GM19468 (cell line): ENCODE measurements around the gene TLCD1.

Experiments
- ATAC-seq: cut with Tn5 transposase; IDR thresholded peaks from one replicate; pipeline ENCODE4 v1.9.1; 2021; ENCODE audit warnings: mild to moderate bottlenecking, moderate library complexity, moderate number of reproducible peaks; ENCODE audit not compliant: unreplicated experiment; ENCODE audit errors: extremely low read depth

Gene TLCD1

GRCh38 chr17:28715217-28715616 is 10.8 kb downstream of the TLCD1 start:
- no peak for ATAC-seq

GRCh38 chr17:28714281-28714680 is 11.8 kb downstream of the TLCD1 start:
- no peak for ATAC-seq

GRCh38 chr17:28712705-28713415 is 13.2 kb downstream of the TLCD1 start:
- no peak for ATAC-seq

GRCh38 chr17:28712032-28712704 is 13.9 kb downstream of the TLCD1 start:
- no peak for ATAC-seq

GRCh38 chr17:28711723-28712031 is 14.4 kb downstream of the TLCD1 start, which contains the start of gene PROCA1:
Gene PROCA1, minus strand, starts transcription at chr17:28711888. Its CDS starts 228 bp downstream, at chr17:28711660.
- no peak for ATAC-seq

GRCh38 chr17:28710861-28711722 is 14.9 kb downstream of the TLCD1 start:
- ATAC-seq, result no peak

- ATAC-seq, result no peak
These were observed 18.7 kb downstream of the TLCD1 start for GRCh38 chr17:28707339-28707720.

- ATAC-seq, result no peak
These were observed 19.3 kb downstream of the TLCD1 start for GRCh38 chr17:28706471-28707338.

GRCh38 chr17:28705728-28706334 is 20.2 kb downstream of the TLCD1 start:
- no peak for ATAC-seq

- no peak for ATAC-seq
These were observed 20.9 kb downstream of the TLCD1 start for GRCh38 chr17:28705074-28705659.

- ATAC-seq, result no peak
These were observed 21.7 kb downstream of the TLCD1 start for GRCh38 chr17:28704219-28704858.

GRCh38 chr17:28703552-28704218 is 22.3 kb downstream of the TLCD1 start:
- no peak for ATAC-seq

GRCh38 chr17:28702752-28703150 is 23.3 kb downstream of the TLCD1 start:
- no peak for ATAC-seq

- no peak for ATAC-seq
These were observed 23.8 kb downstream of the TLCD1 start for GRCh38 chr17:28702026-28702751.

- no peak for ATAC-seq
These were observed 25.1 kb downstream of the TLCD1 start for GRCh38 chr17:28700830-28701492.

GRCh38 chr17:28700278-28700677 is 25.8 kb downstream of the TLCD1 start:
- no peak for ATAC-seq

GRCh38 chr17:28698253-28698941 is 27.6 kb downstream of the TLCD1 start:
- ATAC-seq, result no peak
